Adrenal gland (tissue), 12 donors: ENCODE results near the gene CRYBG3. TPM values are rescaled to one million over a fixed set of nuclear protein-coding genes. Genes with fewer than 3 reads are reported as not detected.

Source experiments
- DNase-seq, 7 donors: peaks; one replicate each; pipeline ENCODE4 v3.0.0-alpha.2; 2019 to 2020
- H3K27ac ChIP-seq, 5 donors: fragments of 200-600 bp; sonication (generic) in 4 of 5; 1 replicate in 3 of 5; 2 replicates in 2 of 5; pipeline versions ENCODE4 v1.5.1 to v1.8.0; 2016 to 2020; ENCODE audit warnings: mild to moderate bottlenecking in 1 of 5
- H3K27me3 ChIP-seq: fragments of 200-600 bp; 2 replicates; pipeline ENCODE4 v1.8.0; 2021
- H3K36me3 ChIP-seq, 2 donors: fragments of 200-600 bp; replicated peaks in 1 of 2; 1 replicate in 1 of 2; 2 replicates in 1 of 2; pipeline versions ENCODE4 v1.5.1 to v1.8.0; 2018 to 2022
- H3K4me1 ChIP-seq, 2 donors: fragments of 200-600 bp; replicated peaks in 1 of 2; 1 replicate in 1 of 2; 2 replicates in 1 of 2; pipeline versions ENCODE4 v1.5.1 to v1.8.0; 2018 to 2021
- H3K4me3 ChIP-seq, 4 donors: fragments of 200-600 bp; sonication (generic) in 3 of 4; one replicate each; pipeline ENCODE4 v1.5.1; 2016 to 2018
- H3K9me3 ChIP-seq, 3 donors: fragments of 200-600 bp; sonication (generic) in 1 of 3; replicated peaks in 1 of 3; 1 replicate in 2 of 3; 2 replicates in 1 of 3; pipeline versions ENCODE4 v1.5.1 to v1.8.0; 2016 to 2021
- CTCF ChIP-seq, 6 experiments: fragments of 450-650 bp in 4 of 6; fragments of 200-600 bp in 2 of 6; sonication (generic) in 1 of 6; IDR thresholded peaks; 1 replicate in 5 of 6; 2 replicates in 1 of 6; pipeline versions ENCODE4 v1.5.1 to v1.8.0; 2016 to 2021; ENCODE audit warnings: antibody characterized with exemption in 6 of 6, mild to moderate bottlenecking in 2 of 6, moderate library complexity in 1 of 6
- POLR2A ChIP-seq, 2 donors: fragments of 450-650 bp; IDR thresholded peaks; one replicate each; pipeline ENCODE4 v1.6.1; 2017; ENCODE audit warnings: antibody characterized with exemption in 2 of 2, mild to moderate bottlenecking in 2 of 2, moderate library complexity in 1 of 2
- WGBS, 4 donors: extraction: QIAGEN DNeasy Blood & Tissue Kit in 2 of 4; methylation state at CpG; one replicate each; pipeline versions ENCODE4 v1.1.5 to v1.1.7; 2013 to 2017; 5-methylcytosine and 5-hydroxymethylcytosine counted together
- intact Hi-C, 2 donors: fragments of 100-400 bp; cut with DNase I; formaldehyde crosslinking; loops; one replicate each; pipeline versions ENCODE4 v1.14.1 to v1.15.0; 2022 to 2023
- polyA plus RNA-seq, 3 donors: library from polyadenylated mRNA; stranded (reverse); fragments of 200-250 nt in 2 of 3; fragments of 350-450 nt in 1 of 3; fragmentation: Illumina TruSeq in 1 of 3; extraction: RNeasy Lipid Tissue Mini Kit (QIAGEN cat#74804) in 1 of 3; gene quantifications; one replicate each; pipeline ENCODE4 v1.2.3, GENCODE V29; 2013 to 2014
- total RNA-seq, 9 donors: library from RNA; depleted of rRNA in 4 of 9; stranded (reverse); fragments of >200 nt in 4 of 9; fragments of 120-200 nt in 1 of 9; fragmentation: NEBNext Ultra II Directional in 1 of 9; extraction: Animal tissue kit (Norgen Biotek cat#: 25700) in 1 of 9; gene quantifications; one replicate each; pipeline versions ENCODE4 v1.1.0 to v1.2.4, GENCODE V29; 2013 to 2023
- donor health status: healthy with polysubstance abuse.
- donor health status: Bipolar disorder and iron deficiency.
- donor health status: DM: yes; HTN: yes; CAD: no.
- donor health status: DM: no; HTN: no; CAD: no.
- donor health status: DM: no; HTN: no; CAD: no.
- donor health status: DM: yes; HTN: yes; CAD: no.

Gene CRYBG3
- total and polyA plus RNA-seq, 12 donors = 2.7 to 25.0 (median 12.5) TPM

- Histone ChIP-seq H3K36me3 (no peaks in the 10 kb centered on the region), H3K27ac (peak overlapping the region; percentile 4 to 77 (median 72)), H3K27me3 (no peaks in the 10 kb centered on the region), H3K9me3 (no peaks in the 10 kb centered on the region), H3K4me1 (peaks cover 5 to 25% of the 10 kb centered on the region in 2 donors), H3K4me3 (peak overlapping the region in 1 of 4 donors; percentile 42)
- intact Hi-C loops = loop anchor here in 1 of 2 donors (10.0 kb wide), 1 partner anchor 47 kb away; the partner anchor contains the start of gene CRYBG3
- TF ChIP-seq CTCF (IDR thresholded peaks at IDR 0.05) (no peak), POLR2A (IDR thresholded peaks at IDR 0.05) (peak in 1 of 2 donors; percentile 8)
- WGBS, 4 donors = 37 to 50% (median 38%) methylated on average over 6 of the region's 6 CpGs
- peak; percentile 21 to 68 (median 41) for DNase-seq
These were observed 50.2 kb downstream of the CRYBG3 start for GRCh38 chr3:97871801-97872524.

DNA sequence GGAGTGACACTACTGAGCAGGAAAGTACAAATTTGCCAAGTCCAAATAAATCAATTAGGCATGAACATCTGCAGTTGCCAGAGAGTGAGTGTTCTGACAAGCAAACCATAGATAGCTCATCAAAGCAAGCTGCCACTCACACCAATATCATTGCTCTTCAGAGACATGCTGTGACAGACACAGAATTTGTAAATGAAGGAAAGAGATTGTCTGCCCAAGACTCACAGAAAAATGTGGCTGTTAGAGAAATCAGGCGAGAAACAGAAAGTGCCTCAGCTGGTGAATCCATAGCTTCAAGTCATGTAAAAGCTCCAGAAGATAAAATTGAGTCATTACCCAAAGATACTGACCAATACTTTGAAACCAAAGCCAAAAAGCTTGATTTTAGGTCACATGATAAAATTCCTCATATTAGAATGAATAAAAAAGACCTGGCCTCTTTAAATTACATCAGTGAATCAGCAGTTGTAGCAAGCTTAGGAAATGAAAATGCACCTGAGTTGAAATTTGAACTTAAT, 50.8 kb downstream of the CRYBG3 start:
- no peaks in the 10 kb centered on the region for H3K36me3 ChIP-seq
- intact Hi-C loops = loop anchor here in 1 of 2 donors (10.0 kb wide), 1 partner anchor 48 kb away; the partner anchor contains the start of gene CRYBG3
- no peaks in the 10 kb centered on the region for H3K27me3 ChIP-seq
- no peak for TF ChIP-seq CTCF (IDR thresholded peaks at IDR 0.05)
- no peak for TF ChIP-seq POLR2A (IDR thresholded peaks at IDR 0.05)
- peaks cover 5 to 25% of the 10 kb centered on the region in 2 donors for H3K4me1 ChIP-seq
- peak overlapping the region in 1 of 4 donors; percentile 42 for H3K4me3 ChIP-seq
- 86 to 94% (median 88%) methylated on average over 1 of the region's 1 CpG for WGBS, 4 donors
- peak overlapping the region in 4 of 5 donors; percentile 41 to 77 (median 72) for H3K27ac ChIP-seq
- no peaks in the 10 kb centered on the region for H3K9me3 ChIP-seq
- DNase-seq = no peak

GRCh38 chr3:97880267-97880666, 58.5 kb downstream of the CRYBG3 start:
- Histone ChIP-seq H3K9me3 (no peaks in the 10 kb centered on the region), H3K27ac (no peak overlapping the region), H3K4me1 (no peaks in the 10 kb centered on the region), H3K27me3 (no peaks in the 10 kb centered on the region), H3K36me3 (no peaks in the 10 kb centered on the region), H3K4me3 (no peak overlapping the region)
- DNase-seq = no peak
- intact Hi-C loops = no loop called here
- TF ChIP-seq POLR2A (IDR thresholded peaks at IDR 0.05) (no peak), CTCF (IDR thresholded peaks at IDR 0.05) (no peak)

GRCh38 chr3:97882975-97883598, 61.3 kb downstream of the CRYBG3 start:
- Histone ChIP-seq H3K27me3 (no peaks in the 10 kb centered on the region), H3K27ac (no peak overlapping the region), H3K9me3 (no peaks in the 10 kb centered on the region), H3K4me3 (no peak overlapping the region), H3K4me1 (no peaks in the 10 kb centered on the region), H3K36me3 (peaks cover 0 to 8% of the 10 kb centered on the region in 2 donors)
- 63 to 76% (median 69%) methylated on average over 5 of the region's 5 CpGs for WGBS, 4 donors
- DNase-seq = peak in 2 of 7 donors; percentile 6 to 12
- intact Hi-C loops = no loop called here
- no peak for TF ChIP-seq CTCF (IDR thresholded peaks at IDR 0.05)
- no peak for TF ChIP-seq POLR2A (IDR thresholded peaks at IDR 0.05)
